Measurements from ENCODE around the gene WHAMM.
"Not testable (repeated sequence)": the region's sequence is repeated elsewhere in the genome, so short reads cannot be mapped to it uniquely, and the experiment has no call there.

GRCh38 chr15:82865581-82865980 lies 56.2 kb downstream of the WHAMM start:
- not testable (repeated sequence) for TF ChIP-seq CTCF (IDR thresholded peaks at IDR 0.05; ENCODE audit: extremely low read depth in 1 of 2, insufficient read depth in 1 of 2, low read depth in 1 of 2, low read length in 2 of 2); MYC (IDR thresholded peaks at IDR 0.05; ENCODE audit: low read depth, low read length); EZH2 (IDR thresholded peaks at IDR 0.05; ENCODE audit: borderline replicate concordance, low read depth, low read length, severe bottlenecking); JUN (IDR thresholded peaks at IDR 0.05; ENCODE audit: borderline replicate concordance, insufficient read depth, insufficient read length, low read depth); POLR2AphosphoS5 (IDR thresholded peaks at IDR 0.05; ENCODE audit: insufficient read depth, low read depth, low read length); POLR2A (IDR thresholded peaks at IDR 0.05; ENCODE audit: low read depth, low read length); GATA2 (IDR thresholded peaks at IDR 0.05; ENCODE audit: insufficient read depth, insufficient read length, low read depth, low read length); FOS (IDR thresholded peaks at IDR 0.05; ENCODE audit: borderline replicate concordance, insufficient read depth, low read length)
- TF ChIP-seq, protein P1, sequence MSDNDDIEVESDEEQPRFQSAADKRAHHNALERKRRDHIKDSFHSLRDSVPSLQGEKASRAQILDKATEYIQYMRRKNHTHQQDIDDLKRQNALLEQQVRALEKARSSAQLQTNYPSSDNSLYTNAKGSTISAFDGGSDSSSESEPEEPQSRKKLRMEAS (IDR thresholded peaks at IDR 0.05; ENCODE audit: insufficient read depth, insufficient read length): not testable (repeated sequence)
